Hematopoietic multipotent progenitor cell treated with erythropoietin and hydrocortisone succinate and interleukin-3 and kit ligand, for 4 days (in vitro differentiated cells): ENCODE results near the gene FKBP2.

Experiments used
- DNase-seq: peaks from one replicate; pipeline ENCODE4 v3.0.0-alpha.2; 2015

FKBP2 gene

DNA sequence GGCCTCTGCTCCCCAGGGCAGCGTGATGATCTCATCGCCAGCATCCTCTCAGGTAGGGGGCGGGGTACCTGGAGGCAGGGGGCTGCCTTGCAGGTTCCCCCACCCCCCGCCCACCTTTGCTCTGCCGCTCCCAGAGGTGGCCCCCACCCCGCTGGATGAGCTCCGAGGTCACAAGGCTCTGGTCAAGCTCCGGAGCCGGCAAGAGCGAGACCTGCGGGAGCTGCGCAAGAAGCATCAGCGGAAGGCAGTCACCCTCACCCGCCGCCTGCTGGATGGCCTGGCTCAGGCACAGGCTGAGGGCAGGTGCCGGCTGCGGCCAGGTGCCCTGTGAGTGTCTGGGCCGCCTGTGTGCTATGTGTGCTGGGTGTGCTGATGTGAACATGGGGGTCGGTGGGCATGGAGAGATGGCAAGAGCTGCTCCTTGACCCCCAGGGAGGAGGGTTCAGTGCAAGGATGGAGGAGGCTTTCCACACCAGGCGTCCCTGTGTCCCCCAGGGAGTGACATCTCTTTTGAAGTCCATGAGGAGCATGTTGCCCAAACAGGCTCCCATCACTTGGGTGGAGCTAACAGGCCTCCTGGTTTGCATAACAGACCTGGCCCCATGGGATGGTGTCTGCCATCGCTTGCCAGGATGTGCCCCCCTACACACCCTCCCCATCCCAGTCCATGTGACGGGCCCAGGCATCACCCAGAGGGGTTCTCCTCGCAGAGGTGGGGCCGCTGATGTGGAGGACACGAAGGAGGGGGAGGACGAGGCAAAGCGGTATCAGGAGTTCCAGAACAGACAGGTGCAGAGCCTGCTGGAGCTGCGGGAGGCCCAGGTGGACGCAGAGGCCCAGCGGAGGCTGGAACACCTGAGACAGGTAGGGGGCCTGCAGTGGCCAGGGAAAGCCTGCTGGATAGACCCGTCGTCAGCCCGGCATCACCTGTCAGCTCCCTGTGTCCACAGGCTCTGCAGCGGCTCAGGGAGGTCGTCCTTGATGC is 24.6 kb downstream of the FKBP2 start:
- DNase-seq: no peak

DNA sequence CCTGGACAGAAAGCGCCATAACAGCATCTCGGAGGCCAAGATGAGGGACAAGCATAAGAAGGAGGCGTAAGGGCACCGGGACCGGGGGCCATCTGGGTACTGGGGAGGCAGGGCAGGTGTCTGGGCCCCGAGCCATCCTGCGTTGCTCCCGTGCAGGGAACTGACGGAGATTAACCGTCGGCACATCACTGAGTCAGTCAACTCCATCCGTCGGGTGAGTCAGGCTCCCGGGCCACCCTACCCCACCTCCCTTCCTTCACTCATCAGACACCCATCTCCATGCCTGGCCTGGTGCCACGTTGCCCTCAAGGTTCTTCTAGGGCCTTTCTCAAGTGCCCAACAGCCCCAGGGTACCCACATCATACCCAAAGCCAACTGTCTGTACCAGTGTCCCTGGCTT is 25.4 kb downstream of the FKBP2 start:
- no peak for DNase-seq

DNA sequence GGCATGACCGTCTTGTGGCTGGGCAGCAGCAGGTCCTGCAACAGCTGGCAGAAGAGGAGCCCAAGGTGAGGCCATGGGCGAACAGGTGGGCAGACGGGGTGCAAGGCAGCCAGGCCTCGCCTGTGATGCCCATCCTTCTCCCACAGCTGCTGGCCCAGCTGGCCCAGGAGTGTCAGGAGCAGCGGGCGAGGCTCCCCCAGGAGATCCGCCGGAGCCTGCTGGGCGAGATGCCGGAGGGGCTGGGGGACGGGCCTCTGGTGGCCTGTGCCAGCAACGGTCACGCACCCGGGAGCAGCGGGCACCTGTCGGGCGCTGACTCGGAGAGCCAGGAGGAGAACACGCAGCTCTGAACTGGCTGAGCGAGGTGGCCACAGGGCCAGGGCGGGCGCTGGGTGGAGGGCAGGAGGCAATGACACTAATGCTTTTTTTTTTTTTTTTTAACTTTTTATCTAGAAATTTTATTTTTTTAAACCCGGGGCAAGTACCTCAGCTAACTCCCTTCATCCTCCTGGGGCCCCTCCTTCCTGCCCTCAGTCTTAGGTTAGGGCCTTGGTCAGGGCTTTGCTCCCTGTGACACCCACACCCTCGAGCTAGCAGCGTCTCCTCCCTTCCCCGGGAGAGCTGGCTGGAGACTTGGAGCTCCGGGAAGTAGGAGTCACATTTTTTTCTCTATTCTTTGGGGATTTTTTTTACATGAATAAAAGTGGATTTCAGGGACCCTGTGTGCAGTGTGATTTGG is 26.5 kb downstream of the FKBP2 start:
- no peak for DNase-seq

DNA sequence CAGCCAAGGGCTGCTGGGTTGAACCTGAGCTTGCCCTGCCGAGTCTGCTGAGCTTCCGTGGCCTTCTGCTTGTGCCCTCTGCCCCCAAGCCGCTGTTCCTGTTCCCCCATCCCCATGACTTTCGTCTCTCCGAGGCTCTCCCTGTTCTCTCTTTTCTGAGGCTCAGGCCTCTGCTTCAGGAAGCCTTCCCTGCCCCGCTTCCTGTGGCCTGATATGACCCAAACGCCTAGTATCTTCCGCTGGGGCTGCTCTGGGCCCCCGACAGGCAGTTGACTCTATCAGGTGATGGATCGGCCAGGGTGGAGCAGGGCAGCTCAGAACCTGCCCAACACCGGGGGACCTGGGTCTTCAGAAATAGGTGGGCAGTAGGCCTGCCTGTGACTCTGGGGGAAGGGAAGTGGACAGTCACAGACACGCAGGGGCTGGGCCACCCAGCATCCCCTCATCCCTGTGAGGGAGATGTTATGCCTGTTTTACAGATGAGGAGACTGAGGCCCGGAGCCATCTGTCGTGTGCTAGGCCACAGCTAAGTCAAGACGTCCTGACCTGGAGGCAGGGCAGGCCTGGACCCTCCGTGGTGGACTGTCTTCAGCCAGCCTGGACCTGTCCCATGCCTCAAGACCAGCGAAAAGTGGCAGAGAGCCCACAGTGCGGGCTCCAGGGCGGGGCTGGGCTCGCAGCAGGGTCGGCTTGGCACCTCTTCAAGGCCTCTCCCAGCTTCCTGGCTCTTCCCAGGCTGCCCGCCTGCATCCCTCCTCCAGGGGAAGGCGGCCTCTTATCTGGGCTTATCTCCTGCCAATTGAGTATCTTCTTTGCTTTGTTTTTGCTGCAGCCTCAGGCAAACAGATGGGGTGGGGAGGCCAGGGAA is 27.4 kb downstream of the FKBP2 start:
- DNase-seq: peak; percentile 76

DNA sequence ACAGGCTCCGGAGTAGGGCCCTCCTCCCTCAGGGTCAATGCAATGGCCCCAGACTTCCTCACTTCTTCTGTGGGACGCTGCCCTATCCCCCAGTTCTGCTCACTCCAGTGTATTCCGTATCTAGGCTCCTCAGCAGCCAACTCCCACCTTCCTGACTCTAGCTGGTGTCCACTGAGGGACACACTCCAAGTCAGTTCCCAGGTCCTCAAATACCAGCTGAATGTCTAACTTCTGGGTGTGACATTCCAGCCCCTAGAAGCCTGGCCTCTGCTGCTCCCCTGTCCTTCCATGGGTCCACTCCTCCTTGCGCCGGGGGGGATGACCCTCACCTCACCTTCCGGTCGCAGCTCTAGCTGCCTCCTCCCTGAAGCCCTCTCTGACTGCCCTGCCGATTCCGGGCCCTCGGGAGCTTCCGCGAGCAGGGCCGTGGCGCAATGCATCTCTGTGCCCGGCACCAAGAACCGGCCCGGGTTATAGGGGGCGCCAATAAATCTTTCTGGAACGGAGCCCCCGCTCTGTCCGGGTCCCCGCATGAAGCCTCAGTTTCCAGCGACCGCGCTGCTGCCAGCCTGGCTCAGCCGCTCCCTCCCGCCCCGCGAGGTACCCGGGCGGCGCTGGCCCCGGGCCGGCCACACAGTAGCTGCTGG is 28.1 kb downstream of the FKBP2 start:
- peak; percentile 76 for DNase-seq

DNA sequence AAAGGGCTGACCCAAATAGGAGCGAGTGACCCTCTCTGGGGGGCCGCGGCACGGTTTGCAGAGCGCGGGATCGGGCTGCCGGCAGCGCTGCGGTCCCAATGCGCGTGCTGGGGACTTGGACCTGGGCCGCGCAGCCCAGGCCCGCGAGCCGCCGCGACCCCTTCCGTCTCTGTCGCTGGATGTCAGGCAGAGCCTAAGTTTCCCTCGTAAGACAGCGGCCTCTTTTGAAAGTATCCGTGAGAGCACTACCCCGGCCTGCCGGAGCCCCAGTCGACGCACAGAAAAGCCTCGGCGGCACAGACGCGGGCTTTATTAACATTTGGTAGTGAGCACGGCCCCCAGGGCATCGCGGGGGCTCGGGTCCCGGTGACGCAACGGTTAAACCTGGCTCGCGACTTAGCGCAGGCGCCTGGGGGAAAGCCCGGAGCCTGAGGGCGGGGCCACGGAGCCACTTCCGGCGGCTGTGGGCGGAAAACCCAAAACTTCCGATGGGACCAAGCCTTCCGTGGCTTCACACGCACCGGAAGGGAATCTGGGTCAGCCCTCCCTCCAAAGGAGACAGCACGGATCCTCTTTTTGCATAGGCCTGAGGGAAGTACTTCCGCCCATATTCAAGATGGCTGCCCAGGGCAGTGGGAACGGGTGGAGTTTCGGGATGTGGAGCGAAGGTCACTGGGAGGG is 28.8 kb downstream of the FKBP2 start:
- peak; percentile 100 for DNase-seq

DNA sequence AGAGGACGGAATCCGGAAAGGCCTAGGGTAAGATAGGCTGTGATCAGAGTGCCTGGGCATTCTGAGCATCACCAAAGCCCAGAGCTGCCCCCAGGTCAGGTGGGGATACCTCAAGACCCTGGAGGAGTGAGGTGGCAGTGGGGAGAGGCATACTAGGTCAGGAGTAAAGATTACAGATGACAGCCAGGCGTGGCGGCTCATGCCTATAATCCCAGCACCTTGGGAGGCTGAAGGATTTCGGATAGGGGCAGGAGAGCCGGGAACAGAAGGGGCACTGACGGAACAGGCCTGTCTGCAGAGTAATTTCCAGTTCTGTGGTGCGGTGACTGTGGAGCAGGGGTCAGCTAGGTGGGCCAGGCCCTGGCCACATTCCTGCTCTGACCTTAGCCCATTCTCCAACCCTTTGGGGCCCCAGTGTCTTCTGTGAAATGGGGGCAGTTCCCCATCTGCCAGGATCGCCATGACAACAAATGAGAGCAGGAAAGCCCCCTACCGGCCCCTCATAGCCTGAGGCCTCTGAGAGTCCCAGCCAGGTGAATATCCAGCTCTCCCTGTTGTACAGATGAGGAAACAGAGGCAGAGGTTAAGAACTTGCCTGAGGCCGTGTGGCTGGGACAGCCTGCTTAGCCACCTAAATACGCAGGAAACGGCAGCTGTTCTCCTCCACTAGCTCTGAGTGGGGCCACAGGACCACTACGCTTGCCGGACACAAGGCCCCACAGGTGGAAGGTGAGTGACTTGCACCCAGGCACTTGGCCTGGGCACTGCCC is 34.3 kb downstream of the FKBP2 start:
- no peak for DNase-seq

DNA sequence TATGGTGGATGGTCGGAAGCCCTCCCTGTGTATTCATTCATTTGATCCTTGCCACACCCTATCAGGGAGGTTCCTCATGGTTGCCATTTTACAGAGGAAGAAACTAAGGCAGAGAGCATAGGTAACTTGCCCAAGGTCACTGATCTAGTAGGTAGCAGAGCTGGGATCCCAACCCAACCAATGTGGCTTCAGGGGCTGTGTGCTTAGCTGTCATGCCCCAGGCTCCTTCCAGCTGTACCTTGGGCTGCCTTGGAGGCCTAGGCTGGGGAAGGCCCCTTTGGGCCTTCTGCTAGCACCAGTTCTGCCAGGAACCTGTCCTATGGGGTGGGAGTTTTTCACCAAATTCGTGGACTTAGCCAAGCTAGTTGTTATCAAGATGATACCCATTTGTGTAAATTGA is 34.9 kb downstream of the FKBP2 start:
- DNase-seq: no peak

DNA sequence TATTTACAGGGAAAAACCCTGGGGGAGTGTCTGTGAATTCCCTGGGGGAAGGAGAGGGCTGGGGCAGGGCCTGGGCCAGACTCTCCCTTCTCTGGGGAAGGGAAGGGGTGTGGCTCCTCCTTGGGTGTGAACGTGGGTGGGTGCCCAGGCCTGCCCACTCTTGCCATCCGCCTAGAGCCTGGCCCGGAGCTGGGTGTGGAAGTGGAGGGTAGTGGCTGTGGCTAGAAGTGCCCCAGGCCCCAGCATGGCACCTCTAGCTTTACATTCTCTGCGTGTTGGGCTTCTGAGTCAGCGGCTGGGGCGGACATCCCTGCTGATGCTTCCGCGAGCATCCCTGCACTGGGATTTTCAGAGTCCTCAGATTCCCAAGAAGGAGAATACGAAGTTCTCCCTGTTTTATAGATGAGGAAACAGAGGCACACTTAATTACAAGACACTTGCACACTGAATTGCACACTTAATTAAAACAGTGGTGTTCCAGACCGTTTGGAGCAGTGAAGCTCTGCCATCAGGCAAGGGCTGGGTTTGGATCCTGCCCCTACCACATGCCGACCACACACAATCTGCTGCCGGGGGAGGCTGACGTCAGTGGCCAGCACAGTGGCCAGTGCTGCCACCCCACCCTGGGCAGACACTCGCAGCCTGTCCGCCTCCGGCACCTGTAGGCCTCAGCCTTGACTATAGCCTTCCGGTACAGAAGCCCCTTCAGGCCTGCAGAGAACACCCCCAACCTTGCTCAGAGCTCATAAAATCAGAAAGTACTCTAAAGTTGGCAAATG is 35.9 kb downstream of the FKBP2 start:
- DNase-seq: peak; percentile 48

DNA sequence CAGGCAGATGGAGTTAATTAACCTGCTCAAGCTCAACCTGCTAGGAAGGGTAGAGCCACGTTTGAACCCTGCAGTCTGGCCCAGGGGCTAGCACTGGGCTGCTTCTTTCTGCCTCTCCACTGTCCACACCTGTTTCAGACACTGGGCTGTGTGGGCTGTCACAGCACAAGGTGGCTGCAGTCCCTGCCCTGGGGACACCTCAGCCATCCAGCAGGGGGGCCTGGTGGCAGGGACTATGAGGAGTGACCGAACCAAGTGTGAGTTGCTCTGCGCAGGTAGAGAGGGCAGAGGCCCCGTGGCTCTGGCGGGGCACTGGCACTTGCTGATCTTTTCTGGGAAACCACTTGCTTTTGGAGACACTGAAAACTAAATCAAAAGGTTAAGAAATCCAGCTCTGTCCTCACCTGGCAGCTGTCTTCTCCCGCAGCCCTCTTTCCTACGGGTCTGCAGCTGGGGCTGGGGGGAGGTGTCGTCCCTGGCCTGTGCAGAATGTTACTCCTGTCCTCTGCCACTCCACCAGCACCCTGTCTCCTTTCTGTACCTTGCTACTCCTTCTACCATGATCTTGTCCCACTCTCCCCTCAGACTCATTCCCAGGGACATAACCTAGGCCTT is 37.8 kb downstream of the FKBP2 start:
- no peak for DNase-seq

DNA sequence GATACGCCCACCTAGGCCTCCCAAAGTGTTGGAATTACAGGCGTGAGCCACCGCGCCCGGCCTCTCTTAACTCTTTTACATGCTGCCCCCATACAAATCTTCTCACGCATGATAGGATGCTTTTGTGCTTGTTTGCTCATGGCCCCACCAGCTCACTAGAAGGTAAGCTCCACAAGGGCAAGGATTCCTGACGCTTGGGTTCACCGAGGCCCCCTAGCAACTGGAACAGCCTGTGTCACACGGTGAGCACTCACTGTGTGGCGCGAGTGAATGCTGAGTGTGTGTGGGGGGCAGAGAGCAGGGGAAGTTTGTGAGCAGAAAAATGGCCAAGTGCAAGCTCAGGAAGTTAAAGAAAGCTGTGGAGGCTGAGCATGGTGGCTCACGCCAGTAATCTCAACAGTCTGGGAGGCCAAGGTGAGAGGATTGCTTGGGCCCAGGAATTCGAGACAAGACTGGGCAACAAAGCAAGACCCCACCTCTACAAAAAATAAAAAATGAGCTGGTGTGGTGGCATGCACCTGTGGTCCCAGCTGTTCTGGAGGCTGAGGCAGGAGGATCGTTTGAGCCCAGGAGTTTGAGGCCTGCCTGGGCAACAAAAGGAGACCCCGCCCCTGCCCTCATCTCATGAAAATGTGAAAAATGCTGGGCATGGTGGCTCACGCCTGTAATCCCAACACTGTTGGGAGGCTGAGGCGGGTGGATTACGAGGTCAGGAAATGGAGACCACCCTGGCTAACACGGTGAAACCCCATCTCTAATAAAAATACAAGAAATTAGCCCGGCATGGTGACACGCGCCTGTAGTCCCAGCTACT is 41.3 kb downstream of the FKBP2 start:
- no peak for DNase-seq

DNA sequence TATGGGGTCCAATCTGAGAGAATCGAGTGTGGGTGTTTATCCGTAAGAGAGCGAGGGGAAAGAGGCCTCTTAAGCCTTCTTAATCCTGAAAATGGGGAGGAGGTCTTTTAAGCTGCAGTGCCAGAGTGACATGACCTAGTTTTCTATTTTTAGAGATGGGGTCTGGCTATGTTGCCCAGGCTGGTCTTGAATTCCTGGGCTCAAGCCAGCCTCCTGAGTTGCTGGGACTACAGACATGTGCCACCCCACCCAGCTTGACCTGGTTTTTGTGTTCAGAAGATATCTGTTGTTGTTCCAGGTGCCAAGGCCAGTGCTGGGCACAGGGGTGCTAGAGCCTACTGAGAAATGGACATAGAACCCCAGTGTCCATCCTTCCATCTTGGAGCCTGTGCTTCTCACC is 42.2 kb downstream of the FKBP2 start:
- DNase-seq: no peak

DNA sequence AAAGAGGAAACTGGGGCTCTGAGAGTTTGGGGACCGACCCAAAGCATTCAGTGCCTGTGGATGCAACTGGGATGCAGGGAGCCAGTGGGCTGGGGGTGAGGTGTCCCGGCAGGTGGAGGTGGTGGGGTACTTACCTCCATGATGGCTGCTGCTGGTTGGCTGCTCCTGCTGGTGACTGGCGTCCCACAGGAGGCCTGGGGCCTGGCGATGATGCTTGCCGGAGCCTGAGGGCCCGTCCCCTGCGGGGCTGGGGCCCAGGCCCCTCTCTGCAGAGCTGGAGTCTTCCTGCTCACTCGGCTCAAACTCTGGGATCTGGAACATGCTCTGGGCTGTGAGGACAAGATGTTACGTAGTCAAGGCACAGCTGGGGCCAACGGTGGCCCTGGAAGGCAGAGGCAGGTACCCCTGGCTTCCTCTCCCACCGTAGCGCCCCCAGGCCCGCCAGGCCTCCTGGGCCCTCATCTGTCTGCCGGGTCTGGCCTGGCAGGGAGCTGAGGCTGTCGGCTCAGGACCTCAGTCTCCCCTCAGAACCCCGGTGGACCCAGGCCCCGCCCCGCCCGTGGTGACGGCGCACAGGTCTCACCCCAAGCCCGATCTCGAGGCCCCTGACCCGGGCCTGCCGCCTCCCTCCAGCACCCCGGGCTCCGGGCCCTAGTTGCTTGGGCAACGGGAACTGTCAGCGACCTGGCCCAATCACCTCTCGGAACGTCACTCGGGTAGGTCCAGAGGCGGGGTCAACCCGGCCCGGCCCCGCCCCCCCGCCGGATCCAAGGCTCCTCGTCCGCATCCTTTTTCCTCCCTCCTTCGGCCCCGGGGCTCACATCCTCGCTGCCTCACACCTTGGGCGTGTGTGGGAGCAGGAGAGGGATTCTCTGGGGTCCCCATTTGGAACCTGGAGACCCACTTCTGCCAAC is 43.4 kb downstream of the FKBP2 start, which contains the start of gene BAD:
TSS of gene BAD (minus strand) at position 618 of the 914 bp plus-strand sequence. CDS start at position 321, 297 bp downstream.
- DNase-seq: peak; percentile 97

DNA sequence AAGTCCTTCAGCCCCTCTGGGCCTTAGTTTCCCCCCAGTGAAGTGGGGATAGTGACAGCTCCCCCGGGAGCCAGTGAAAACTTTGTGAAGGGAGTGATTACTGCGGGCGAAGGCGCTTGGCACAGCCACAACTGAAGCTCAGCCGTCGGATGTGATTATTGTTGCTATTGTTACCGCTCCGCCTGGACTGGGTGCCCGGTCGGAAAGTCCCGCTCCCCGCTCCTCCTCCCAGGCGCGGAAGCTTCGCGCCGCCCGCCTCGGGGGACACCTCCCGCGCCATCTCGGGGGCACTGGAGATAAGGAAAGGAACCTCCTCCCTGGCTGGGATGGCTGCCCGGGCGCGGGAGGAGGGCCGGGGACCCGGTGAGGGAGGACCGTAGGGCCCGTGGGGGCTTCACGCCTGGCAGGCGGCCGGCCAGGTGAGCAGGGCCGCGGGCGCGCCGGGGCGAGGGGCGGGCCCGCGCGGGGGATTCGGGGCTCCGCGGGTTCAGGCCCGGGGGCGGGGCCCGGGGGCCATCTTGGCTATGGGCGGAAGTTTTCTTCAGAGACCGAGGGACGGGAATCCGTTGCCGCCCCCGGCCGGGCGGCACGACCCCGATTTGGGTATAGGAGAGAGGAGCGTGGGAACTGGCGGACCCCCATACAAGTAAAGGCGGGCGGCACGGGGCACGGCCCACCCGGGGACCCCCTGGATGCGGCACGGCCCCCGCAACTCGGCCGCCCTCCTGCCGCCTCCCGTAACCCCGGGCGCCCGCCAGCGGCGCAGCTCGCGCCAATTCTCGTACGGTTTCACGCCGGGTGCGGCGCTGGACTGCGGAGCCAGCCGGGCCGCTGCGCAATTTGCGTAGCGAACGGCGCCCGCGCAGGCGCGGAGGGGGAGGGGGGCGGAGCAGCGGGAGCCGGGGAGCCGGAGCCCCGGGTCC is 44.3 kb downstream of the FKBP2 start, which contains the start of gene GPR137:
TSS of gene GPR137 (plus strand) at position 887 of the 923 bp plus-strand sequence. CDS start 677 bp downstream, outside the sequence.
- DNase-seq: peak; percentile 92

DNA sequence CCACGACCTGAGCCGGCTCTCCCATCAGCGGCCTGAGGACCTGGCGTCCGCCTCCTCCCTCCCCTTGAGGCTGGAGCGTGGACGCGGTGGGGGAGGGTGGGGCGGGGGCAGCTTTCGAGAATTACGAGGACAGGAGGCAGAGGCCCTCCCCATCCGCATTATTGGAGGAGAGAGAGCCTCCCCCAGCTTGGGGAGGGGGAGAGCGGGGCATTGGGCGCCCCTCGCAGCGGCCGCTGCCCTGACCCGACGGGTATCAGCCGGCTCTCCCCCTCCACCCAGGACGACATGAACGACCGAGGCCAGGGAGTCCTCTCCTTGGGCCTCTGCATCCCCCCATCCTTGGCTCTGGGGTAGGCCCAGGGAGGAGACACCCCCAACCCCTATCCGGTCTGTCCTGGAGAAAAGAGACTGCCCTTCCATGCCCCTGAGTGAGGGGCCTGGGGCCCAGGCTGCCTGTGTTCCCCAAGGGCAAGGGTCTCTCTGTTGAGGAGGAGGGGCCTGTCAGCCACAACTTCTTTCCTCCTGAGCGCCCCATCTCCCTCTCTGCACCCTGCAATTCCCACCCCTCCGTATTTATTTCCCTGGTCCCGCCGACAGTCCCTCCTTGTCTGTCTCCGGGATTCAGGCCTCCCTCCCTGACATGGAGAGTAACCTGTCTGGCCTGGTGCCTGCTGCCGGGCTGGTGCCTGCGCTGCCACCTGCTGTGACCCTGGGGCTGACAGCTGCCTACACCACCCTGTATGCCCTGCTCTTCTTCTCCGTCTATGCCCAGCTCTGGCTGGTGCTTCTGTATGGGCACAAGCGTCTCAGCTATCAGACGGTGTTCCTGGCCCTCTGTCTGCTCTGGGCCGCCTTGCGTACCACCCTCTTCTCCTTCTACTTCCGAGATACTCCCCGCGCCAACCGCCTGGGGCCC is 45.2 kb downstream of the FKBP2 start:
- DNase-seq: peak; percentile 73
